ENCODE data around the gene TUBB1. TPM values are rescaled to one million over a fixed set of nuclear protein-coding genes. Genes with fewer than 3 reads are reported as not detected.

The TUBB1 gene
- total RNA-seq, result not detected in 2 replicates

GRCh38 chr20:59019217-59019616, at the start of gene TUBB1:
TUBB1 (plus strand) TSS chr20:59019429; CDS start chr20:59019523, 94 bp downstream.
- no peak for DNase-seq (ENCODE audit: low read depth)
- TF ChIP-seq, protein P1, sequence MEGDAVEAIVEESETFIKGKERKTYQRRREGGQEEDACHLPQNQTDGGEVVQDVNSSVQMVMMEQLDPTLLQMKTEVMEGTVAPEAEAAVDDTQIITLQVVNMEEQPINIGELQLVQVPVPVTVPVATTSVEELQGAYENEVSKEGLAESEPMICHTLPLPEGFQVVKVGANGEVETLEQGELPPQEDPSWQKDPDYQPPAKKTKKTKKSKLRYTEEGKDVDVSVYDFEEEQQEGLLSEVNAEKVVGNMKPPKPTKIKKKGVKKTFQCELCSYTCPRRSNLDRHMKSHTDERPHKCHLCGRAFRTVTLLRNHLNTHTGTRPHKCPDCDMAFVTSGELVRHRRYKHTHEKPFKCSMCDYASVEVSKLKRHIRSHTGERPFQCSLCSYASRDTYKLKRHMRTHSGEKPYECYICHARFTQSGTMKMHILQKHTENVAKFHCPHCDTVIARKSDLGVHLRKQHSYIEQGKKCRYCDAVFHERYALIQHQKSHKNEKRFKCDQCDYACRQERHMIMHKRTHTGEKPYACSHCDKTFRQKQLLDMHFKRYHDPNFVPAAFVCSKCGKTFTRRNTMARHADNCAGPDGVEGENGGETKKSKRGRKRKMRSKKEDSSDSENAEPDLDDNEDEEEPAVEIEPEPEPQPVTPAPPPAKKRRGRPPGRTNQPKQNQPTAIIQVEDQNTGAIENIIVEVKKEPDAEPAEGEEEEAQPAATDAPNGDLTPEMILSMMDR (IDR thresholded peaks at IDR 0.05; ENCODE audit: insufficient read depth, low read depth, low read length), result no peak
- no peak within 1 kb of the TSS for H3K4me3 ChIP-seq (ENCODE audit: low read depth, low read length)

GRCh38 chr20:58969439-58969838, 49.8 kb upstream of the TUBB1 start:
- H3K4me3 ChIP-seq (ENCODE audit: low read depth, low read length), result no peak overlapping the region
- TF ChIP-seq, protein P1 (IDR thresholded peaks at IDR 0.05; ENCODE audit: insufficient read depth, low read depth, low read length), result no peak
- DNase-seq (ENCODE audit: low read depth), result no peak

DNA sequence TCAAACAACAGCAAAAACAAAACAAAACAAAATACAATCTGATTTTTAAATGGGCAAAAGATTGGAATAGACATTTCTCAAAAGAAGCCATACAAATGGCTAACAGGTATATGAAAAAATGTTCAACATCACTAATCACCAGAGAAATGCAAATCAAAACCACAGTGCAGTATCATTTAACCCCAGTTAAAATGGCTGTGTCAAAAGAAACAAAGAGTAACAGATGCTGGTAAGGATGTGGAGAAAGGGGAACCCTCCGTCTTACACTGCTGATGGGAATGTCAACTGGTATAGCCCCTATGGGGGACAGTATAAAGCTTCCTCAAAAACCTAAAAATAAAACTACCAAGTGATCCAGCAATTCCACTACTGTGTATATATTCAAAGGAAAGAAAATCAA, 49.1 kb upstream of the TUBB1 start:
- H3K4me3 ChIP-seq (ENCODE audit: low read depth, low read length), result no peak overlapping the region
- no peak for DNase-seq (ENCODE audit: low read depth)
- TF ChIP-seq, protein P1 (IDR thresholded peaks at IDR 0.05; ENCODE audit: insufficient read depth, low read depth, low read length), result no peak

DNA sequence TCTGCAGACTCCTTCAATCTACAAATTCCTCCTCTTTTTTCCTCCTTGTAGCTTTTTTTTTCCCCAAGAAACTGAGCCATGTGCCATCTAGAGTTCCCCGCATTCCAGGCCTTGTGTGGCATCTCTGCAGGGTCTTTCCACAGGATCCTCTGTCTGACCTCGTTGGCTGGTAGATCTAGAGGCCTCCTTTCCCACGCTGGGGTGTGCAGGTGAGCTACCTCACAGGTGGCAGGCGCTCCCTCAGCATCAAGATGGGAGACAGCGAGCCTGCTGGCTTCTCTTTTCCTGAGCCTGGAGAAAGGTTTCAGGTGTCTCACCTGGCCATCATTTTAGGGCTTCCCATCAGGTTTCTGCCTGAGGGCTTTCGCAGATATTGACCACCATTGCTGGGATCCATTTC, 47.8 kb upstream of the TUBB1 start:
- DNase-seq (ENCODE audit: low read depth), result no peak
- no peak overlapping the region for H3K4me3 ChIP-seq (ENCODE audit: low read depth, low read length)
- TF ChIP-seq, protein P1 (IDR thresholded peaks at IDR 0.05; ENCODE audit: insufficient read depth, low read depth, low read length), result no peak

GRCh38 chr20:58973179-58973578, 46.0 kb upstream of the TUBB1 start:
- DNase-seq (ENCODE audit: low read depth), result no peak
- no peak overlapping the region for H3K4me3 ChIP-seq (ENCODE audit: low read depth, low read length)
- TF ChIP-seq, protein P1 (IDR thresholded peaks at IDR 0.05; ENCODE audit: insufficient read depth, low read depth, low read length), result no peak

GRCh38 chr20:58973866-58974265, 45.4 kb upstream of the TUBB1 start:
- H3K4me3 ChIP-seq (ENCODE audit: low read depth, low read length), result no peak overlapping the region
- TF ChIP-seq, protein P1 (IDR thresholded peaks at IDR 0.05; ENCODE audit: insufficient read depth, low read depth, low read length), result no peak
- DNase-seq (ENCODE audit: low read depth), result no peak

DNA sequence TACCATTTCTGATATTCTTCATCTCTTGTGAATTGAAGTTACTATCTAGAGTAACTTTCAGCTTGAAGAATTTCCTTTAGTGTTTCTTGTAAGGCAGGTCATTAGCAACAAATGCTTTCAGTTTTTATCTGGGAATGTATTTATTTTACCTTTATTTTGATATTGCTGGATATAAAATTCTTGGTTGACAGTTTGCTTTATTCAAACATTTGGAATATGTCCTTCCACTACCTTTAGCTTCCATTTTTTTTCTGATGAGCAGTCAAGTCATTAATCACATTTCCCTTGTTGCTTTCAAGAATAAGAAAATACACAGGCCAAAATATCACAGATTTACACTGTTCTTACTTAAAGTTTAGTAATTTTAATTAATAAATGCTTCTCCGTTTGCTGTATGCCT, 43.9 kb upstream of the TUBB1 start:
- no peak for DNase-seq (ENCODE audit: low read depth)
- H3K4me3 ChIP-seq (ENCODE audit: low read depth, low read length), result no peak overlapping the region
- TF ChIP-seq, protein P1 (IDR thresholded peaks at IDR 0.05; ENCODE audit: insufficient read depth, low read depth, low read length), result no peak

Measured in fibroblast of villous mesenchyme (primary cell).